Fibroblast of lung (primary cell): ENCODE results near the gene NFATC3. TPM values are rescaled to one million over a fixed set of nuclear protein-coding genes. Genes with fewer than 3 reads are reported as not detected.

ENCODE experiments used
- DNase-seq, 2 donors: peaks; one replicate each; pipeline versions ENCODE4 v3.0.0 to v3.0.0-alpha.2; 2010; ENCODE audit warnings: low read depth in 2 of 2
- H2AFZ ChIP-seq: 2 replicates; pipeline ENCODE4 v1.5.1; 2012; ENCODE audit warnings: low read length, control low read depth, inconsistent platforms
- H3K27ac ChIP-seq: 2 replicates; pipeline ENCODE4 v1.5.1; 2011; ENCODE audit warnings: low read length, control low read depth; ENCODE audit not compliant: insufficient read depth
- H3K27me3 ChIP-seq: 2 replicates; pipeline ENCODE4 v1.5.1; 2011; ENCODE audit warnings: mild to moderate bottlenecking, low read length; ENCODE audit not compliant: control insufficient read depth, insufficient read depth
- H3K36me3 ChIP-seq: 2 replicates; pipeline ENCODE4 v1.5.1; 2011; ENCODE audit warnings: low read length; ENCODE audit not compliant: control insufficient read depth, insufficient read depth
- H3K4me1 ChIP-seq: 2 replicates; pipeline ENCODE4 v1.5.1; 2011; ENCODE audit warnings: low read length; ENCODE audit not compliant: control insufficient read depth, insufficient read depth; ENCODE audit errors: extremely low read depth
- H3K4me2 ChIP-seq: 2 replicates; pipeline ENCODE4 v1.5.1; 2011; ENCODE audit warnings: low read length, control low read depth; ENCODE audit not compliant: insufficient read depth; ENCODE audit errors: extremely low read depth
- H3K4me3 ChIP-seq, 4 experiments: fragments of 200-600 bp in 1 of 4; sonication (generic) in 1 of 4; replicated peaks in 1 of 4; 2 replicates each; pipeline ENCODE4 v1.5.1; 2011 to 2016; ENCODE audit warnings: low read length in 4 of 4, low read depth in 3 of 4, mild to moderate bottlenecking in 3 of 4, control low read depth in 2 of 4, inconsistent platforms in 1 of 4, mixed read lengths in 1 of 4; ENCODE audit not compliant: insufficient read depth in 1 of 4; ENCODE audit errors: control extremely low read depth in 1 of 4
- H3K79me2 ChIP-seq: 2 replicates; pipeline ENCODE4 v1.5.1; 2012; ENCODE audit warnings: mild to moderate bottlenecking, low read length, inconsistent platforms; ENCODE audit not compliant: control insufficient read depth, insufficient read depth
- H3K9ac ChIP-seq: 2 replicates; pipeline ENCODE4 v1.5.1; 2011; ENCODE audit warnings: mild to moderate bottlenecking, low read length, control low read depth; ENCODE audit not compliant: insufficient read depth
- H3K9me3 ChIP-seq: 2 replicates; pipeline ENCODE4 v1.5.1; 2012; ENCODE audit warnings: low read depth, low read length; ENCODE audit not compliant: control insufficient read depth, insufficient read depth
- H4K20me1 ChIP-seq: 2 replicates; pipeline ENCODE4 v1.5.1; 2011; ENCODE audit warnings: low read length; ENCODE audit not compliant: control insufficient read depth, insufficient read depth; ENCODE audit errors: extremely low read depth
- CTCF ChIP-seq, 2 donors: IDR thresholded peaks in 1 of 2; conservative IDR thresholded peaks in 1 of 2; 1 replicate in 1 of 2; 2 replicates in 1 of 2; pipeline ENCODE4 v1.5.1; 2011 to 2012; ENCODE audit warnings: low read length in 2 of 2, control low read depth in 1 of 2, inconsistent platforms in 1 of 2, low read depth in 1 of 2, mild to moderate bottlenecking in 1 of 2
- EZH2 ChIP-seq: IDR thresholded peaks from 2 replicates; pipeline ENCODE4 v1.5.1; 2012; ENCODE audit warnings: low read length, control low read depth, mild to moderate bottlenecking; ENCODE audit errors: missing control alignments
- polyA plus RNA-seq, 2 donors: library from polyadenylated mRNA; depleted of rRNA in 1 of 2; stranded (reverse) in 1 of 2; unstranded in 1 of 2; fragments of >200 nt; gene quantifications; 2 replicates each; pipeline ENCODE4 v1.2.1, GENCODE V29; 2011 to 2012; ENCODE audit warnings: missing spikeins in 1 of 2
- total RNA-seq: library from RNA; depleted of rRNA; stranded (reverse); fragments of >200 nt; gene quantifications from 2 replicates; pipeline ENCODE4 v1.2.1, GENCODE V29; 2014

The NFATC3 gene
- total and polyA plus RNA-seq, 2 donors (not counting 1 experiment from before 2014, with no cell fraction given), result 9.6 to 10.6 TPM

- Histone ChIP-seq H3K79me2 (peaks cover 59% of the 10 kb centered on the region), H3K27me3 (no peaks in the 10 kb centered on the region), H3K4me3 (no peak overlapping the region), H3K27ac (no peak overlapping the region), H3K9me3 (no peaks in the 10 kb centered on the region), H3K4me1 (peaks cover 5% of the 10 kb centered on the region), H3K36me3 (peaks cover 5% of the 10 kb centered on the region), H2AFZ (no peak overlapping the region), H4K20me1 (no peaks in the 10 kb centered on the region), H3K4me2 (no peak overlapping the region), H3K9ac (no peak overlapping the region)
- DNase-seq, result no peak
- no peak for TF ChIP-seq EZH2
Measured at GRCh38 chr16:68270353-68270752, 185.2 kb downstream of the NFATC3 start.

- peaks cover 5% of the 10 kb centered on the region for H3K36me3 ChIP-seq
- H3K4me2 ChIP-seq, result no peak overlapping the region
Measured at GRCh38 chr16:68272507-68273209, 187.5 kb downstream of the NFATC3 start.

GRCh38 chr16:68273459-68273858 is 188.3 kb downstream of the NFATC3 start:
- TF ChIP-seq EZH2 (no peak), CTCF (conservative IDR thresholded peaks at IDR 0.05 in 1 of 2, IDR thresholded peaks at IDR 0.05 in 1 of 2; ENCODE audit: low read depth in 1 of 2, low read length in 2 of 2) (no peak)
- no peak for DNase-seq
- Histone ChIP-seq H2AFZ (no peak overlapping the region), H3K4me3 (no peak overlapping the region), H4K20me1 (no peaks in the 10 kb centered on the region), H3K27me3 (no peaks in the 10 kb centered on the region), H3K36me3 (peaks cover 5% of the 10 kb centered on the region), H3K9me3 (no peaks in the 10 kb centered on the region), H3K4me2 (no peak overlapping the region), H3K9ac (no peak overlapping the region), H3K79me2 (peaks cover 37% of the 10 kb centered on the region), H3K27ac (no peak overlapping the region), H3K4me1 (no peaks in the 10 kb centered on the region)

More at GRCh38 chr16:68272507-68273209, 187.5 kb downstream of the NFATC3 start:
- H4K20me1 ChIP-seq, result no peaks in the 10 kb centered on the region
- no peak overlapping the region for H3K27ac ChIP-seq
- DNase-seq, result no peak
- no peak overlapping the region for H3K9ac ChIP-seq
- no peak for TF ChIP-seq CTCF (conservative IDR thresholded peaks at IDR 0.05 in 1 of 2, IDR thresholded peaks at IDR 0.05 in 1 of 2; ENCODE audit: low read depth in 1 of 2, low read length in 2 of 2)
- no peak for TF ChIP-seq EZH2
- no peak overlapping the region for H2AFZ ChIP-seq
- H3K4me1 ChIP-seq, result peaks cover 2% of the 10 kb centered on the region
- H3K9me3 ChIP-seq, result no peaks in the 10 kb centered on the region
- H3K79me2 ChIP-seq, result peaks cover 45% of the 10 kb centered on the region
- H3K4me3 ChIP-seq, result no peak overlapping the region
- H3K27me3 ChIP-seq, result no peaks in the 10 kb centered on the region
